ENCODE results near the gene AAK1.

- no peak for TF ChIP-seq YY1 (IDR thresholded peaks at IDR 0.05; ENCODE audit: low read depth)
- no peak for TF ChIP-seq REST (IDR thresholded peaks at IDR 0.05; ENCODE audit: low read depth, low read length)
- no peak for TF ChIP-seq FOXM1 (IDR thresholded peaks at IDR 0.05; ENCODE audit: low read depth)
- TF ChIP-seq CTCF (IDR thresholded peaks at IDR 0.05) = no peak
- TF ChIP-seq TCF12 (IDR thresholded peaks at IDR 0.05) = no peak
Measured at GRCh38 chr2:69535817-69536241, 107.7 kb downstream of the AAK1 start.
